H9 (cell line): Measurements from ENCODE around the gene AAMP. TPM values are rescaled to one million over a fixed set of nuclear protein-coding genes. Genes with fewer than 3 reads are reported as not detected.

Source experiments
- DNase-seq: peaks from one replicate; pipeline ENCODE4 v3.0.0-alpha.2; 2017
- H2AFZ ChIP-seq: one replicate; pipeline ENCODE4 v1.6.1; 2013; ENCODE audit warnings: mild to moderate bottlenecking, low read length, control low read depth, moderate library complexity
- H2AK5ac ChIP-seq: 2 replicates; pipeline ENCODE4 v1.6.1; 2013; ENCODE audit warnings: low read length, control low read depth, mixed read lengths; ENCODE audit not compliant: insufficient read length
- H2BK120ac ChIP-seq: one replicate; pipeline ENCODE4 v1.6.1; 2013; ENCODE audit warnings: low read depth, mild to moderate bottlenecking, low read length, control low read depth, inconsistent platforms; ENCODE audit not compliant: poor library complexity, severe bottlenecking
- H2BK12ac ChIP-seq: 2 replicates; pipeline ENCODE4 v1.6.1; 2013; ENCODE audit warnings: low read length, control low read depth, mixed read lengths, low read depth; ENCODE audit not compliant: insufficient read length
- H2BK15ac ChIP-seq: 2 replicates; pipeline ENCODE4 v1.6.1; 2013; ENCODE audit warnings: low read depth, low read length, control low read depth
- H2BK20ac ChIP-seq: one replicate; pipeline ENCODE4 v1.6.1; 2013; ENCODE audit warnings: low read depth, mild to moderate bottlenecking, low read length, control low read depth, inconsistent platforms; ENCODE audit not compliant: poor library complexity, severe bottlenecking
- H2BK5ac ChIP-seq: 2 replicates; pipeline ENCODE4 v1.6.1; 2013; ENCODE audit warnings: low read length, control low read depth, mixed read lengths; ENCODE audit not compliant: insufficient read length
- H3K14ac ChIP-seq: 2 replicates; pipeline ENCODE4 v1.6.1; 2013; ENCODE audit warnings: low read length, control low read depth; ENCODE audit not compliant: insufficient read depth
- H3K18ac ChIP-seq: 2 replicates; pipeline ENCODE4 v1.6.1; 2013; ENCODE audit warnings: low read depth, mild to moderate bottlenecking, mixed read lengths, low read length, control low read depth; ENCODE audit not compliant: insufficient read length
- H3K23ac ChIP-seq: 2 replicates; pipeline ENCODE4 v1.6.1; 2013; ENCODE audit warnings: low read length, control low read depth, mixed read lengths, low read depth; ENCODE audit not compliant: insufficient read length
- H3K23me2 ChIP-seq: 2 replicates; pipeline ENCODE4 v1.6.1; 2013; ENCODE audit warnings: low read depth, mild to moderate bottlenecking, mixed read lengths, low read length, control low read depth; ENCODE audit not compliant: insufficient read length, poor library complexity, severe bottlenecking
- H3K27ac ChIP-seq: 2 replicates; pipeline ENCODE4 v1.5.1; 2013; ENCODE audit warnings: low read length, control low read depth, mixed read lengths, low read depth; ENCODE audit not compliant: insufficient read length
- H3K27me3 ChIP-seq: 2 replicates; pipeline ENCODE4 v1.6.1; 2013; ENCODE audit warnings: low read length, control low read depth, inconsistent platforms; ENCODE audit not compliant: insufficient read depth
- H3K4ac ChIP-seq: 2 replicates; pipeline ENCODE4 v1.6.1; 2013; ENCODE audit warnings: low read depth, mild to moderate bottlenecking, control low read depth, inconsistent platforms, low read length, moderate library complexity
- H3K4me1 ChIP-seq: 2 replicates; pipeline ENCODE4 v1.6.1; 2013; ENCODE audit warnings: low read length, control low read depth, inconsistent platforms; ENCODE audit not compliant: insufficient read depth
- H3K4me2 ChIP-seq: 2 replicates; pipeline ENCODE4 v1.6.1; 2013; ENCODE audit warnings: low read length, control low read depth, mixed read lengths; ENCODE audit not compliant: insufficient read length, insufficient read depth
- H3K56ac ChIP-seq: 2 replicates; pipeline ENCODE4 v1.6.1; 2013; ENCODE audit warnings: low read depth, mild to moderate bottlenecking, mixed read lengths, low read length, control low read depth; ENCODE audit not compliant: insufficient read length
- H3K79me1 ChIP-seq: 2 replicates; pipeline ENCODE4 v1.6.1; 2013; ENCODE audit warnings: low read depth, mild to moderate bottlenecking, moderate library complexity, low read length, control low read depth, inconsistent platforms; ENCODE audit not compliant: insufficient read depth, poor library complexity, severe bottlenecking
- H3K79me2 ChIP-seq: 2 replicates; pipeline ENCODE4 v1.6.1; 2013; ENCODE audit warnings: low read length, control low read depth, inconsistent platforms; ENCODE audit not compliant: insufficient read depth
- H3K9ac ChIP-seq: 2 replicates; pipeline ENCODE4 v1.6.1; 2013; ENCODE audit warnings: low read length, control low read depth, mixed read lengths; ENCODE audit not compliant: insufficient read length; ENCODE audit errors: extremely low read depth
- H3K9me3 ChIP-seq: one replicate; pipeline ENCODE4 v1.6.1; 2013; ENCODE audit warnings: low read depth, low read length, inconsistent platforms; ENCODE audit not compliant: control insufficient read depth
- H3T11ph ChIP-seq: one replicate; pipeline ENCODE4 v1.6.1; 2013; ENCODE audit warnings: mild to moderate bottlenecking, low read length, control low read depth, inconsistent platforms
- H4K20me1 ChIP-seq: one replicate; pipeline ENCODE4 v1.6.1; 2013; ENCODE audit not compliant: control insufficient read depth, insufficient read length, insufficient read depth
- H4K5ac ChIP-seq: 2 replicates; pipeline ENCODE4 v1.6.1; 2013; ENCODE audit warnings: low read depth, mild to moderate bottlenecking, mixed read lengths, low read length, control low read depth; ENCODE audit not compliant: insufficient read length
- H4K8ac ChIP-seq: replicated peaks from 2 replicates; pipeline ENCODE4 v1.6.1; 2013; ENCODE audit warnings: low read length, control low read depth, mixed read lengths, low read depth; ENCODE audit not compliant: insufficient read length
- H4K91ac ChIP-seq: 2 replicates; pipeline ENCODE4 v1.6.1; 2013; ENCODE audit warnings: low read depth, mild to moderate bottlenecking, moderate library complexity, mixed read lengths, low read length, control low read depth; ENCODE audit not compliant: insufficient read length
- H3K27ac Mint-ChIP-seq, 3 experiments: 2 replicates in 2 of 3; 3 replicates in 1 of 3; pipeline ENCODE4 v1.8.0; 2020 to 2021; ENCODE audit warnings: mixed read lengths in 3 of 3, mild to moderate bottlenecking in 1 of 3, moderate library complexity in 1 of 3
- H3K27me3 Mint-ChIP-seq: 2 replicates; pipeline ENCODE4 v1.8.0; 2021; ENCODE audit warnings: low read depth, mild to moderate bottlenecking, moderate library complexity, mixed read lengths
- H3K36me3 Mint-ChIP-seq, 3 experiments: 2 replicates in 2 of 3; 3 replicates in 1 of 3; pipeline ENCODE4 v1.8.0; 2020 to 2021; ENCODE audit warnings: low read depth in 3 of 3, mixed read lengths in 3 of 3; ENCODE audit not compliant: insufficient read depth in 1 of 3
- H3K4me1 Mint-ChIP-seq, 2 experiments: 2 replicates each; pipeline ENCODE4 v1.8.0; 2020; ENCODE audit warnings: mixed read lengths in 2 of 2
- H3K4me3 Mint-ChIP-seq, 2 experiments: 2 replicates in 1 of 2; 3 replicates in 1 of 2; pipeline ENCODE4 v1.8.0; 2020 to 2021; ENCODE audit warnings: mild to moderate bottlenecking in 2 of 2, mixed read lengths in 2 of 2, moderate library complexity in 1 of 2
- H3K9me3 Mint-ChIP-seq, 2 experiments: 2 replicates in 1 of 2; 3 replicates in 1 of 2; pipeline ENCODE4 v1.8.0; 2020; ENCODE audit warnings: mild to moderate bottlenecking in 2 of 2, mixed read lengths in 2 of 2, moderate library complexity in 1 of 2
- WGBS: extraction: QIAGEN DNeasy Blood & Tissue Kit; methylation state at CpG from one replicate; pipeline ENCODE4 v1.1.7; 2013; ENCODE audit warnings: missing lambda C conversion rate, low lambda C conversion rate, mixed read lengths; ENCODE audit not compliant: insufficient read length; ENCODE audit errors: extremely low coverage; 5-methylcytosine and 5-hydroxymethylcytosine counted together
- total RNA-seq: library from RNA; stranded (reverse); gene quantifications from 2 replicates; pipeline ENCODE4 v1.2.1, GENCODE V29; 2021
- TF ChIP-seq, protein P1 (sequence below): fragments of 200-600 bp; sonication (generic); conservative IDR thresholded peaks from 3 replicates; pipeline ENCODE4 v1.8.0; 2021; ENCODE audit warnings: antibody characterized with exemption, mild to moderate bottlenecking

Gene AAMP
- total RNA-seq, 1 experiment from 2014 or later = 103 TPM

DNA sequence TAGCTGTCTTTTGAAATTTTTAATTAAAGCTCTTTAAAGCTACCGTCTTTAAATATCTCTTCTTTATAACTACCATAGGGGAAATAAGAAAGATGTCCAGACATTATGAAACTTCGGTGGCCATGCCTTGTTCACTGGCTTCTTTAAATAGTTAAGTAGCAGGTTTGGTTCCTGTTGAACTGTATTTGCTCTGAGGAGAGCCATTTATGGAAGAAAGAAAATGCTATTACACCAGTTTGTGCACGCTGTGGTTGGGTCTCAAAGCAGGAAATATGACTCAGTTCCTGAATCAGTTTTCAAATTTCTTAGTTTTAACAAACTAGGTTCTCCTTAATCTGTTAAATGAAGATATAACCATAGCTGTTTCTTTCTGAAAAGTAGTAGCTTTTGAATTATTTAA is 40.7 kb downstream of the AAMP start:
- Mint-ChIP-seq H3K27ac (no peak overlapping the region), H3K36me3 (peaks cover 39 to 89% (median 82%) of the 10 kb centered on the region in 3 experiments)
- H3K4me2 ChIP-seq = no peak overlapping the region

More for the DNA sequence above, 40.7 kb downstream of the AAMP start:
- Histone ChIP-seq H3K23me2 (no peaks in the 10 kb centered on the region), H4K5ac (no peak overlapping the region), H4K8ac (no peak overlapping the region), H3K14ac (no peak overlapping the region), H3K4ac (no peak overlapping the region), H3K56ac (no peak overlapping the region), H2AFZ (no peak overlapping the region), H3K18ac (no peak overlapping the region), H3T11ph (no peak overlapping the region), H3K27ac (no peak overlapping the region), H4K91ac (no peak overlapping the region), H2BK12ac (no peak overlapping the region), H2BK15ac (no peak overlapping the region), H3K79me1 (peaks cover 5% of the 10 kb centered on the region), H2BK5ac (no peak overlapping the region), H3K27me3 (no peaks in the 10 kb centered on the region), H3K9me3 (no peaks in the 10 kb centered on the region), H4K20me1 (no peaks in the 10 kb centered on the region), H2AK5ac (no peak overlapping the region), H3K79me2 (peaks cover 2% of the 10 kb centered on the region; the same call in 1 of the 2 replicates), H2BK20ac (no peak overlapping the region), H2BK120ac (no peak overlapping the region), H3K23ac (no peak overlapping the region), H3K4me1 (no peaks in the 10 kb centered on the region), H3K9ac (no peak overlapping the region)
- DNase-seq = no peak
- Mint-ChIP-seq H3K4me3 (no peak overlapping the region), H3K9me3 (no peaks in the 10 kb centered on the region), H3K4me1 (no peaks in the 10 kb centered on the region), H3K27me3 (no peaks in the 10 kb centered on the region)
- WGBS = no CpG with 5 or more reads among the region's 3 CpGs
- TF ChIP-seq, protein P1, sequence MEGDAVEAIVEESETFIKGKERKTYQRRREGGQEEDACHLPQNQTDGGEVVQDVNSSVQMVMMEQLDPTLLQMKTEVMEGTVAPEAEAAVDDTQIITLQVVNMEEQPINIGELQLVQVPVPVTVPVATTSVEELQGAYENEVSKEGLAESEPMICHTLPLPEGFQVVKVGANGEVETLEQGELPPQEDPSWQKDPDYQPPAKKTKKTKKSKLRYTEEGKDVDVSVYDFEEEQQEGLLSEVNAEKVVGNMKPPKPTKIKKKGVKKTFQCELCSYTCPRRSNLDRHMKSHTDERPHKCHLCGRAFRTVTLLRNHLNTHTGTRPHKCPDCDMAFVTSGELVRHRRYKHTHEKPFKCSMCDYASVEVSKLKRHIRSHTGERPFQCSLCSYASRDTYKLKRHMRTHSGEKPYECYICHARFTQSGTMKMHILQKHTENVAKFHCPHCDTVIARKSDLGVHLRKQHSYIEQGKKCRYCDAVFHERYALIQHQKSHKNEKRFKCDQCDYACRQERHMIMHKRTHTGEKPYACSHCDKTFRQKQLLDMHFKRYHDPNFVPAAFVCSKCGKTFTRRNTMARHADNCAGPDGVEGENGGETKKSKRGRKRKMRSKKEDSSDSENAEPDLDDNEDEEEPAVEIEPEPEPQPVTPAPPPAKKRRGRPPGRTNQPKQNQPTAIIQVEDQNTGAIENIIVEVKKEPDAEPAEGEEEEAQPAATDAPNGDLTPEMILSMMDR = no peak
